Mesenchymal stem cell (in vitro differentiated cells and primary cell): Measurements from ENCODE around the gene NANOS3.
A peak's percentile ranks its signal among the peaks of the same experiment; 100 is the strongest.

Experiments
- DNase-seq: peaks from one replicate; pipeline ENCODE4 v3.0.0-alpha.2; 2013
- H2AFZ ChIP-seq: one replicate; pipeline ENCODE4 v1.6.1; 2013; ENCODE audit warnings: low read depth, mild to moderate bottlenecking, control low read depth, inconsistent platforms, low read length, moderate library complexity
- H2AK5ac ChIP-seq: 2 replicates; pipeline ENCODE4 v1.6.1; 2013; ENCODE audit warnings: low read length, moderate library complexity, mild to moderate bottlenecking, inconsistent platforms; ENCODE audit not compliant: severe bottlenecking
- H2BK120ac ChIP-seq: one replicate; pipeline ENCODE4 v1.6.1; 2013; ENCODE audit warnings: low read depth, mild to moderate bottlenecking, inconsistent platforms, low read length, moderate library complexity
- H2BK12ac ChIP-seq, 2 experiments: one replicate each; pipeline ENCODE4 v1.6.1; 2013; ENCODE audit warnings: inconsistent platforms in 2 of 2, low read length in 2 of 2, mild to moderate bottlenecking in 2 of 2, moderate library complexity in 2 of 2, control low read depth in 1 of 2
- H2BK15ac ChIP-seq: one replicate; pipeline ENCODE4 v1.6.1; 2013; ENCODE audit warnings: mild to moderate bottlenecking, low read depth, inconsistent platforms; ENCODE audit not compliant: poor library complexity, severe bottlenecking
- H2BK5ac ChIP-seq: 2 replicates; pipeline ENCODE4 v1.6.1; 2013; ENCODE audit warnings: low read depth, mild to moderate bottlenecking, low read length, control low read depth, inconsistent platforms; ENCODE audit not compliant: poor library complexity, severe bottlenecking
- H3K14ac ChIP-seq, 2 experiments: one replicate each; pipeline ENCODE4 v1.6.1; 2013; ENCODE audit warnings: inconsistent platforms in 2 of 2, low read length in 2 of 2, control low read depth in 1 of 2, mild to moderate bottlenecking in 1 of 2, moderate library complexity in 1 of 2
- H3K18ac ChIP-seq, 2 experiments: one replicate each; pipeline ENCODE4 v1.6.1; 2013; ENCODE audit warnings: inconsistent platforms in 2 of 2, low read length in 2 of 2, control low read depth in 1 of 2, low read depth in 1 of 2, mild to moderate bottlenecking in 1 of 2
- H3K23ac ChIP-seq, 2 experiments: one replicate each; pipeline ENCODE4 v1.6.1; 2013; ENCODE audit warnings: inconsistent platforms in 2 of 2, low read length in 2 of 2, mild to moderate bottlenecking in 2 of 2, moderate library complexity in 2 of 2, control low read depth in 1 of 2
- H3K27ac ChIP-seq: 2 replicates; pipeline ENCODE4 v1.5.1; 2013; ENCODE audit warnings: mild to moderate bottlenecking, moderate library complexity, low read length, control low read depth, inconsistent platforms; ENCODE audit not compliant: poor library complexity, severe bottlenecking
- H3K27me3 ChIP-seq, 2 experiments: 2 replicates each; pipeline versions ENCODE4 v1.6.1 to v1.7.0; 2013; ENCODE audit warnings: low read length in 2 of 2, mild to moderate bottlenecking in 2 of 2, moderate library complexity in 2 of 2, control low read depth in 1 of 2, inconsistent platforms in 1 of 2; ENCODE audit not compliant: control insufficient read depth in 1 of 2, insufficient read depth in 1 of 2
- H3K36me3 ChIP-seq, 2 experiments: 2 replicates each; pipeline versions ENCODE4 v1.6.1 to v1.7.0; 2013; ENCODE audit warnings: low read length in 2 of 2, control low read depth in 1 of 2, inconsistent platforms in 1 of 2, low read depth in 1 of 2, mild to moderate bottlenecking in 1 of 2; ENCODE audit not compliant: insufficient read depth in 2 of 2, control insufficient read depth in 1 of 2
- H3K4ac ChIP-seq, 2 experiments: one replicate each; pipeline ENCODE4 v1.6.1; 2013; ENCODE audit warnings: inconsistent platforms in 2 of 2, low read length in 2 of 2, mild to moderate bottlenecking in 2 of 2, moderate library complexity in 2 of 2, control low read depth in 1 of 2, low read depth in 1 of 2
- H3K4me1 ChIP-seq: 2 replicates; pipeline ENCODE4 v1.6.1; 2013; ENCODE audit warnings: low read depth, low read length, control low read depth; ENCODE audit not compliant: control insufficient read depth, insufficient read depth
- H3K4me2 ChIP-seq: 2 replicates; pipeline ENCODE4 v1.6.1; 2013; ENCODE audit warnings: low read length, mild to moderate bottlenecking, inconsistent platforms; ENCODE audit not compliant: poor library complexity, severe bottlenecking
- H3K4me3 ChIP-seq, 2 experiments: 2 replicates each; pipeline versions ENCODE4 v1.5.1 to v1.7.0; 2013; ENCODE audit warnings: low read length in 2 of 2, mild to moderate bottlenecking in 2 of 2, control low read depth in 1 of 2, low read depth in 1 of 2; ENCODE audit not compliant: insufficient read depth in 1 of 2
- H3K79me1 ChIP-seq: replicated peaks from 2 replicates; pipeline ENCODE4 v1.6.1; 2013; ENCODE audit warnings: mild to moderate bottlenecking, control low read depth, low read length, inconsistent platforms; ENCODE audit not compliant: poor library complexity, severe bottlenecking
- H3K9ac ChIP-seq: 2 replicates; pipeline ENCODE4 v1.7.0; 2013; ENCODE audit warnings: mild to moderate bottlenecking, low read length, moderate library complexity
- H3K9me3 ChIP-seq: 2 replicates; pipeline ENCODE4 v1.7.0; 2013; ENCODE audit warnings: mild to moderate bottlenecking, low read length; ENCODE audit not compliant: control insufficient read depth
- H4K8ac ChIP-seq: one replicate; pipeline ENCODE4 v1.6.1; 2013; ENCODE audit warnings: inconsistent platforms, mild to moderate bottlenecking, low read length, moderate library complexity
- H4K91ac ChIP-seq: one replicate; pipeline ENCODE4 v1.6.1; 2013; ENCODE audit warnings: mild to moderate bottlenecking, low read length, inconsistent platforms
- WGBS: methylation state at CpG from one replicate; pipeline ENCODE4 v1.1.7; 2013; ENCODE audit warnings: mixed read lengths; 5-methylcytosine and 5-hydroxymethylcytosine counted together

The NANOS3 gene

GRCh38 chr19:13835791-13836723 is 40.9 kb upstream of the NANOS3 start:
- Histone ChIP-seq H3K23ac (peak overlapping the region in 1 of 2 experiments; percentile 10), H3K79me1 (no peaks in the 10 kb centered on the region), H4K91ac (peak overlapping the region; percentile 74), H3K9ac (peak overlapping the region; percentile 95), H2AFZ (no peak overlapping the region), H2AK5ac (peak overlapping the region; percentile 50), H3K4me3 (peak overlapping the region in 1 of 2 experiments; percentile 27), H3K9me3 (no peaks in the 10 kb centered on the region), H2BK5ac (peak overlapping the region; percentile 2), H2BK12ac (peak overlapping the region; percentile 72 to 74), H3K18ac (peak overlapping the region; percentile 47 to 74), H3K14ac (peak overlapping the region in 1 of 2 experiments; percentile 23), H2BK15ac (peak overlapping the region; percentile 73), H3K27me3 (no peaks in the 10 kb centered on the region), H3K4me2 (peak overlapping the region; percentile 12), H2BK120ac (peak overlapping the region; percentile 6), H3K4me1 (peaks cover 57% of the 10 kb centered on the region), H3K27ac (peak overlapping the region; percentile 79), H3K4ac (peak overlapping the region; percentile 13 to 20), H3K36me3 (peaks cover 42 to 66% of the 10 kb centered on the region in 2 experiments), H4K8ac (peak overlapping the region; percentile 29)
- 84% methylated on average over 17 of the region's 21 CpGs for WGBS
- DNase-seq = peak; percentile 84

DNA sequence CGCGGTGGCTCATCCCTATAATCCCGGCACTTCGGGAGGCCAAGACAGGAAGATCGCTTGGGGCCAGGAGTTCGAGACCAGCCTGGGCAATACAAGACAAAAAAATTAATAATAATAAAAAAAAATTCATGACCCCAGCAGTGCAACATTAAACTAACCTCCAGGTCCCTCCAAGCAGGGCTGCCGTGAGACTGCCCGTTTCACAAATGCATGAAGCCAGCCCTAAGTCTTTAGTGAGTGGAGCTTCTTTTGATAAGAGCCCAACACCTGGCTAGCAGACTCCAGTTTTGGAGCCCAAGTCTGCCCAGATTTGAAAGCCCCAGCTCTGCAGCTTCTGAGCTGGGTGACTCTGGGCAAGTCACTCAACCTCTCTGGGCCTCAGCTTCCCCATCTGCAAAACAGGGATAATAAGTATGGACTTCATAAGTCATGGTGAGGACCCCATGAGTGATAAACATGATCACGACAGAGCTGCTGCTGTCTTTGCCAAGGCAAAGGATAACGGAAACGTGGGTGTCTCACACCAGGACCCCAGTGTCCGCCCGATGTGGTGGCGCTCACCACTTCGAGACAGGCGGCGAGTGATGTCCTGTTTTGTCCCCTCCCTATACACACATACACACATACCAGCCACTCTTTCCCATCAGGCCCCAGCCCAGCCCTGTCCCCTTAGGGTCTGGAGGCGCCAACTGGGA is 38.4 kb upstream of the NANOS3 start:
- Histone ChIP-seq H3K4me1 (peaks cover 59% of the 10 kb centered on the region), H3K4ac (peak overlapping the region; percentile 40 to 73), H2BK15ac (peak overlapping the region; percentile 73), H3K14ac (no peak overlapping the region), H2AK5ac (peak overlapping the region; percentile 69), H2BK12ac (peak overlapping the region in 1 of 2 experiments; percentile 69), H2AFZ (no peak overlapping the region), H3K27ac (peak overlapping the region; percentile 96), H3K23ac (no peak overlapping the region), H3K79me1 (peaks cover 4% of the 10 kb centered on the region), H2BK120ac (no peak overlapping the region), H3K18ac (peak overlapping the region; percentile 88 to 93), H3K4me3 (peak overlapping the region; percentile 56 to 82), H3K27me3 (no peaks in the 10 kb centered on the region), H4K91ac (peak overlapping the region; percentile 6), H4K8ac (peak overlapping the region; percentile 66), H2BK5ac (peak overlapping the region; percentile 73), H3K9ac (peak overlapping the region; percentile 95), H3K4me2 (peak overlapping the region; percentile 93), H3K36me3 (peaks cover 36 to 57% of the 10 kb centered on the region in 2 experiments), H3K9me3 (no peaks in the 10 kb centered on the region)
- WGBS = 76% methylated on average over 18 of the region's 18 CpGs
- peak; percentile 77 for DNase-seq

DNA sequence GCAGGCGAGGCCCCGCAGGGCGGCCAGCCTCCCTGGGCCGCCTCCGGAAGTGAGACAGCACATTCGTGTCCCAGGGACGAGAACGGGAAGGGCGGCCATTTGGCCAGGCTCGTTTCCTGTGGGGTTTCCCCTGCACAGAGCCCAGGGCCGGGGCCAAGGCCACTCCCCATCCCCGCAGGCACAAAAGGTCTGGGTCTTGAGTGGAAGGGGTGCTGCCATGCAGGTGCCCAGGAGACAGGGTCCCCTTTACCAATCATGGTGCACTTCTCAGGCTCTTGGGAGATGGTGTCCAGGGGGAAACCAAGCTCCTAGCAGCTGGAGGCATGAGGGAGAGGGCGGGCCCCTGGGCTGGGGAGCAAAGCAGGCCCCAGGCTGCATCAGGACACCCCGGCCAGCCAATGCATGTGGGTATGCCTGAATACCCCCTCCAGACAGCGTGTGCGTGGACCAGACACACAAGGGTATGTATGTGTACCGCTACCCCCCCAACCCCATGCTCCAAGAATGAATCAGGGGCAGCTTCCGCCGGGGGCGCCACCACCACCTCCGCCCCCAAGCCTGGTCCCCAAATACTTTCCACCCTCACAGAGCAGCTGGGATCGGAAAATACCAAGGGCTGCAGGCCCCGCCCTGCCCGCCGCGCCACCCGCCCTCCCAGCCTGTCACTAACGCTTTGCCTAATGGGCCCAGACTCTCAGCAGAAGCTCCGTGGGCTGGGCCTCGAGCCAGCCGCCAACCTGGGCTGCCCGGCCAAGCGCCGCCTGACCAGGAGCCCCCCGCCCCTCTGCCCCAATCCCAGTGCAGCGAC is 37.6 kb upstream of the NANOS3 start:
- 49% methylated on average over 36 of the region's 36 CpGs for WGBS
- Histone ChIP-seq H3K14ac (peak overlapping the region in 1 of 2 experiments; percentile 76), H4K91ac (peak overlapping the region; percentile 96), H3K4me1 (peaks cover 59% of the 10 kb centered on the region), H3K9ac (peak overlapping the region; percentile 95), H3K4ac (peak overlapping the region; percentile 87 to 93), H3K4me2 (peak overlapping the region; percentile 93), H3K36me3 (peaks cover 30 to 50% of the 10 kb centered on the region in 2 experiments), H2AFZ (no peak overlapping the region), H3K27me3 (no peaks in the 10 kb centered on the region), H3K9me3 (no peaks in the 10 kb centered on the region), H2BK12ac (peak overlapping the region; percentile 69 to 74), H3K23ac (peak overlapping the region in 1 of 2 experiments; percentile 35), H3K18ac (peak overlapping the region; percentile 88 to 93), H3K27ac (peak overlapping the region; percentile 96), H3K4me3 (peak overlapping the region; percentile 56 to 82), H2BK15ac (peak overlapping the region; percentile 73), H2AK5ac (peak overlapping the region; percentile 96), H4K8ac (peak overlapping the region; percentile 66), H2BK5ac (peak overlapping the region; percentile 73), H3K79me1 (peaks cover 4% of the 10 kb centered on the region), H2BK120ac (peak overlapping the region; percentile 65)
- DNase-seq = peak; percentile 86
